GM12878 (cell line): ENCODE data around the gene LMTK3.

ENCODE experiments used
- BACH1 ChIP-seq: fragments of 450-650 bp; IDR thresholded peaks from 2 replicates; pipeline ENCODE4 v1.6.1; 2017; ENCODE audit warnings: mild to moderate bottlenecking, borderline replicate concordance
- CHD2 ChIP-seq: IDR thresholded peaks from 2 replicates; pipeline ENCODE4 v1.6.1; 2011; ENCODE audit warnings: low read depth, low read length, improper control_type of control experiment, borderline replicate concordance
- EZH2 ChIP-seq: IDR thresholded peaks from 2 replicates; pipeline ENCODE4 v1.6.1; 2012; ENCODE audit warnings: low read depth, mild to moderate bottlenecking, control low read depth, inconsistent platforms, low read length, borderline replicate concordance; ENCODE audit not compliant: control insufficient read depth
- FOXM1 ChIP-seq: IDR thresholded peaks from 2 replicates; pipeline ENCODE4 v1.6.1; 2012; ENCODE audit warnings: low read depth, mild to moderate bottlenecking, inconsistent platforms, low read length, moderate library complexity
- HDAC2 ChIP-seq: fragments of 200-600 bp; sonication (generic); IDR thresholded peaks from 2 replicates; pipeline ENCODE4 v1.6.1; 2017
- POLR2A ChIP-seq: IDR thresholded peaks from 2 replicates; pipeline ENCODE4 v1.6.1; 2011; ENCODE audit warnings: low read depth, mild to moderate bottlenecking, low read length
- RFX5 ChIP-seq: IDR thresholded peaks from 2 replicates; pipeline ENCODE4 v1.6.1; 2011; ENCODE audit warnings: low read depth, low read length, improper control_type of control experiment
- SMAD1 ChIP-seq: fragments of 450-650 bp; IDR thresholded peaks from 2 replicates; pipeline ENCODE4 v1.6.1; 2018; ENCODE audit warnings: mild to moderate bottlenecking, low read depth; ENCODE audit not compliant: partially characterized antibody
- SRF ChIP-seq, 2 experiments: IDR thresholded peaks; 2 replicates each; pipeline ENCODE4 v1.6.1; 2011; ENCODE audit warnings: low read depth in 2 of 2, low read length in 2 of 2, mild to moderate bottlenecking in 1 of 2, moderate library complexity in 1 of 2
- TAF1 ChIP-seq: IDR thresholded peaks from 2 replicates; pipeline ENCODE4 v1.6.1; 2011; ENCODE audit warnings: mild to moderate bottlenecking, low read depth, low read length, borderline replicate concordance
- ZNF274 ChIP-seq: IDR thresholded peaks from one replicate; pipeline ENCODE4 v1.8.0; 2011; ENCODE audit not compliant: insufficient read length, insufficient read depth
- TF ChIP-seq, protein P1 (sequence below), 3 experiments: IDR thresholded peaks in 2 of 3; conservative IDR thresholded peaks in 1 of 3; 2 replicates each; pipeline ENCODE4 v1.5.1; 2011; ENCODE audit warnings: low read depth in 3 of 3, low read length in 3 of 3, mild to moderate bottlenecking in 3 of 3, control low read depth in 2 of 3, moderate library complexity in 2 of 3, inconsistent platforms in 1 of 3, mixed read lengths in 1 of 3; ENCODE audit not compliant: control insufficient read depth in 2 of 3, insufficient read depth in 1 of 3; ENCODE audit errors: extremely low read depth in 1 of 3

DNA sequence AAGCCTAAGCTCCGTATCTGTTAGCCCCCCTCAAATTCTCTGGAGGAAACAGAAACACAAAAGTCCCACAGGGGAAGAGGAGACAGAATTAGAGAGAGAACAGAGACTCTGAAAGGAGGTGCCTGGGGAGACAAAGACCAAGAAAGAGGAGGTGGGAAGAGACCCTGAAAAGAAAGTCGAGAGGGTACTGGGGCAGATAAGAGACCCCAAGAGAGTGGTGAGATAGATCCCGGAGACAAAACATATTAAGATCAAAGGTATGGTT is 66.8 kb downstream of the LMTK3 start:
- TF ChIP-seq POLR2A = no peak
- no peak for TF ChIP-seq HDAC2
- no peak for TF ChIP-seq FOXM1
- TF ChIP-seq BACH1 = no peak
- TF ChIP-seq SMAD1 = no peak
- TF ChIP-seq SRF (IDR thresholded peaks at IDR 0.05; ENCODE audit: low read depth in 2 of 2, low read length in 2 of 2) = no peak
- TF ChIP-seq, protein P1, sequence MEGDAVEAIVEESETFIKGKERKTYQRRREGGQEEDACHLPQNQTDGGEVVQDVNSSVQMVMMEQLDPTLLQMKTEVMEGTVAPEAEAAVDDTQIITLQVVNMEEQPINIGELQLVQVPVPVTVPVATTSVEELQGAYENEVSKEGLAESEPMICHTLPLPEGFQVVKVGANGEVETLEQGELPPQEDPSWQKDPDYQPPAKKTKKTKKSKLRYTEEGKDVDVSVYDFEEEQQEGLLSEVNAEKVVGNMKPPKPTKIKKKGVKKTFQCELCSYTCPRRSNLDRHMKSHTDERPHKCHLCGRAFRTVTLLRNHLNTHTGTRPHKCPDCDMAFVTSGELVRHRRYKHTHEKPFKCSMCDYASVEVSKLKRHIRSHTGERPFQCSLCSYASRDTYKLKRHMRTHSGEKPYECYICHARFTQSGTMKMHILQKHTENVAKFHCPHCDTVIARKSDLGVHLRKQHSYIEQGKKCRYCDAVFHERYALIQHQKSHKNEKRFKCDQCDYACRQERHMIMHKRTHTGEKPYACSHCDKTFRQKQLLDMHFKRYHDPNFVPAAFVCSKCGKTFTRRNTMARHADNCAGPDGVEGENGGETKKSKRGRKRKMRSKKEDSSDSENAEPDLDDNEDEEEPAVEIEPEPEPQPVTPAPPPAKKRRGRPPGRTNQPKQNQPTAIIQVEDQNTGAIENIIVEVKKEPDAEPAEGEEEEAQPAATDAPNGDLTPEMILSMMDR (IDR thresholded peaks at IDR 0.05 in 2 of 3, conservative IDR thresholded peaks at IDR 0.05 in 1 of 3; ENCODE audit: control insufficient read depth in 2 of 3, extremely low read depth in 1 of 3, insufficient read depth in 1 of 3, low read depth in 3 of 3, low read length in 3 of 3) = no peak
- no peak for TF ChIP-seq EZH2
- TF ChIP-seq TAF1 = no peak
- no peak for TF ChIP-seq CHD2
- no peak for TF ChIP-seq RFX5
- TF ChIP-seq ZNF274 = no peak
